ENCODE data around the gene FGD4. TPM values are rescaled to one million over a fixed set of nuclear protein-coding genes. Genes with fewer than 3 reads are reported as not detected.

The FGD4 gene
- total RNA-seq, 4 donors from 2014 or later = 13.8 to 34.6 (median 20.8) TPM

DNA sequence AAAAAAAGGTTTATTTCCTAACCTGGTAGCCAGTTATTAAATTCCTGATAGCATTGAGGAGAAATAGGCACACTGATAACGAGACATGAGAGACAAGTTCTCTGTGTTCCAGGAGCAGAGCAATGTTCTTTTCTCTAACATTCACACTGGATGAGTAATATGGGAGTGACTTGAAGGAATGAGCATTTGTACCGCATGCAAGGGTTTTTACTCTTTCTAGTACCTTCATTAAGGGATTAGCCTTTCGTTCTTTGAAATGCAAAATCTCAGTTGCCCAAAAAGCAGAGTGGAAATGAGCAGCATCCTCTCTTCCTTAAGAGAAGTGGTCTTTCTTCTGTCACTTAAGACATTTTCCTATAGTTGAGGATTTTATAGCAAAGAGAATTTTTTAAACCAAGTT, 54.7 kb downstream of the FGD4 start:
- DNase-seq = no peak
- Histone ChIP-seq H3K27me3 (no peaks in the 10 kb centered on the region), H3K27ac (peak overlapping the region; percentile 32 to 68), H3K4me1 (no peaks in the 10 kb centered on the region), H3K4me3 (no peak overlapping the region), H3K9me3 (no peaks in the 10 kb centered on the region), H3K36me3 (no peaks in the 10 kb centered on the region)
- intact Hi-C loops (cut with DNase I; ENCODE audit: low total_unique reads) = loop anchor here (10.0 kb wide), 1 partner anchor 201 kb away; no protein-coding TSS in a partner anchor
- TF ChIP-seq, protein P1, sequence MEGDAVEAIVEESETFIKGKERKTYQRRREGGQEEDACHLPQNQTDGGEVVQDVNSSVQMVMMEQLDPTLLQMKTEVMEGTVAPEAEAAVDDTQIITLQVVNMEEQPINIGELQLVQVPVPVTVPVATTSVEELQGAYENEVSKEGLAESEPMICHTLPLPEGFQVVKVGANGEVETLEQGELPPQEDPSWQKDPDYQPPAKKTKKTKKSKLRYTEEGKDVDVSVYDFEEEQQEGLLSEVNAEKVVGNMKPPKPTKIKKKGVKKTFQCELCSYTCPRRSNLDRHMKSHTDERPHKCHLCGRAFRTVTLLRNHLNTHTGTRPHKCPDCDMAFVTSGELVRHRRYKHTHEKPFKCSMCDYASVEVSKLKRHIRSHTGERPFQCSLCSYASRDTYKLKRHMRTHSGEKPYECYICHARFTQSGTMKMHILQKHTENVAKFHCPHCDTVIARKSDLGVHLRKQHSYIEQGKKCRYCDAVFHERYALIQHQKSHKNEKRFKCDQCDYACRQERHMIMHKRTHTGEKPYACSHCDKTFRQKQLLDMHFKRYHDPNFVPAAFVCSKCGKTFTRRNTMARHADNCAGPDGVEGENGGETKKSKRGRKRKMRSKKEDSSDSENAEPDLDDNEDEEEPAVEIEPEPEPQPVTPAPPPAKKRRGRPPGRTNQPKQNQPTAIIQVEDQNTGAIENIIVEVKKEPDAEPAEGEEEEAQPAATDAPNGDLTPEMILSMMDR (IDR thresholded peaks at IDR 0.05) = no peak
- TF ChIP-seq POLR2A (IDR thresholded peaks at IDR 0.05) = no peak

DNA sequence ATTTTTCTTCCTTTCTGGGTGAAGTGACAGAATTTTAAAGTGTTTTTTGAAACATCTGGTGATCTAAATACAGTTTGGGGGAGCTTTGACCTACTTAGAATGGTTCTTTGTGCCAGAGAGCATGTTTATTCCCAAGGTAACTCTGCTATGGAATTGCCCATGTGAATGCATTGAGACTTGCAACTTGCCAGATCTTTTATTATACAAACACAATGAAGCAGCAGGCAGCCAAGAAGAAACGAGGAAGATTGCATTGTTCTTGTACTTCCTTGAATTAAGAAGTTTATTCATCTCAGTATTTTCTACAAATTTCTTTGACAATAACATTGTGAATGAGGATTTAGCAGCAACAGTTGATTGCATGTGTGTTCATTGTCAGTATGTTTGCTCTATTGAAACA, 55.5 kb downstream of the FGD4 start:
- H3K36me3 ChIP-seq = no peaks in the 10 kb centered on the region
- intact Hi-C loops (cut with DNase I; ENCODE audit: low total_unique reads) = loop anchor here (10.0 kb wide), 1 partner anchor 200 kb away; no protein-coding TSS in a partner anchor
- H3K4me3 ChIP-seq = no peak overlapping the region
- H3K4me1 ChIP-seq = no peaks in the 10 kb centered on the region
- peak overlapping the region; percentile 34 to 68 for H3K27ac ChIP-seq
- H3K27me3 ChIP-seq = no peaks in the 10 kb centered on the region
- no peaks in the 10 kb centered on the region for H3K9me3 ChIP-seq
- DNase-seq = no peak
- TF ChIP-seq POLR2A (IDR thresholded peaks at IDR 0.05) = no peak
- TF ChIP-seq, protein P1 (IDR thresholded peaks at IDR 0.05) = peak in 1 of 4 experiments; percentile 9

GRCh38 chr12:32455607-32456071, 56.3 kb downstream of the FGD4 start:
- H3K36me3 ChIP-seq = no peaks in the 10 kb centered on the region

DNA sequence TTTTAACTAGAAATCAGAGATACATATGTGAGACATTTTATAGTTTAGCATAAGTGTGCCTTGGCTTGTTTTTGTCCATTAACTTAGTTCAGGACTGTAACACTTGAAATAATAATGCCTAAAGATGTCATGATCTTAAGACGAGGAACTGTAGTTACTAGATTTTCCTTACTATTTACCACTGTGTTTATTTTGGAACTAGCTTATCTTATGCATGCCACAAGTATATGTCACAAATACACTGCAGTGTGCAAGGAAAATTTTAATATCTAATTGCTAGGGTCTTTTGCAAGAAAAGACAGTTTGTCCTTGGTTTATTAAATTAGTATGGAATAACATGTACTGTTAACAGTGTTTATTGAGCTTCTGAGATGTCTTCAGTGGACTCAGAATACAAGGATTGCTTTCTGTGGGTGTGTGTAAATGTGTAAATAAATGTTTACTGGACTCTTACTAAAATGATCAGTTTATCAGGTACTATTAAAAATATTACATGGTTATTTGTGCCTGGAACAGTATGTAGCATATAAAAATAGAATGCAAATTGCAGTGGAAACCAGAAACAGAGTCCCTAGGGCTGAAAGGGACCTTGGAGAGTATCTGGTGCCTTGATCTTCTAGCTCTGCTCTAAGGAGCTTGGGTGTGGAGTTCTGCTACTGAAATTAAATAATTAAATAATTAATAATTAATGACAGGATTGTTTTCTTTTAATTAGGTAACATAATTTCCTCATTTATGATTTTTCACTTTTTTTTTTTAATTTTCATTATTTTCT, 58.1 kb downstream of the FGD4 start:
- Histone ChIP-seq H3K4me1 (no peaks in the 10 kb centered on the region), H3K4me3 (no peak overlapping the region)
- intact Hi-C loops (cut with DNase I; ENCODE audit: low total_unique reads) = loop anchor here (10.0 kb wide), 1 partner anchor 197 kb away; no protein-coding TSS in a partner anchor

More at GRCh38 chr12:32455607-32456071, 56.3 kb downstream of the FGD4 start:
- intact Hi-C loops (cut with DNase I; ENCODE audit: low total_unique reads) = loop anchor here (10.0 kb wide), 1 partner anchor 199 kb away; no protein-coding TSS in a partner anchor
- Histone ChIP-seq H3K27ac (peak overlapping the region; percentile 14 to 68), H3K9me3 (no peaks in the 10 kb centered on the region), H3K4me3 (peak overlapping the region in 1 of 2 donors; percentile 13), H3K27me3 (no peaks in the 10 kb centered on the region), H3K4me1 (no peaks in the 10 kb centered on the region)
- DNase-seq = no peak
- no peak for TF ChIP-seq POLR2A (IDR thresholded peaks at IDR 0.05)
- TF ChIP-seq, protein P1 (IDR thresholded peaks at IDR 0.05) = peak; percentile 54 to 72 (median 63)

More for the DNA sequence above, 58.1 kb downstream of the FGD4 start:
- no peaks in the 10 kb centered on the region for H3K9me3 ChIP-seq
- H3K27ac ChIP-seq = peak overlapping the region in 1 of 2 donors; percentile 20
- no peak for DNase-seq
- TF ChIP-seq, protein P1 (IDR thresholded peaks at IDR 0.05) = no peak
- no peak for TF ChIP-seq POLR2A (IDR thresholded peaks at IDR 0.05)
- H3K27me3 ChIP-seq = no peaks in the 10 kb centered on the region
- H3K36me3 ChIP-seq = no peaks in the 10 kb centered on the region
